ENCODE measurements around the gene SIGLEC15.
"Not testable (repeated sequence)": the region's sequence is repeated elsewhere in the genome, so short reads cannot be mapped to it uniquely, and the experiment has no call there.

The SIGLEC15 gene

DNA sequence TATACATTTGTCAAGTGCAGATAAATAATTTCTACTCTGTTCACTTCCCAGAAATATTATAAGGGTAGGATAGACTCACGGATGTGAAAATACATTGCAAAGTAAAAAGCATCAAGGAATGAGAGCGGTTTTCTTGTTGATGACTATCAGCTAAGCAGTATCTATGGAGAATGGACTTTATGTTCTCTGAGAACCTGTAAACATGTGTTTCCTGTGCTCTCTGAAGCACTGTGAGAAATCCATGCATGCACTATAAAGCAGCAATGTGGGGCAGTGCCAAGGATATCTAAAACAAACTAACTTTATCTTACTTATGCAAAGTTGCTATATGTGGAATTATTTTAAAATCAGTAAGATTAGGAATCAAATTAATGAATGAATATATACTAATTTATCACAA, 4.4 kb upstream of the SIGLEC15 start:
- DNase-seq: no peak

GRCh38 chr18:45821711-45822110, 3.8 kb upstream of the SIGLEC15 start:
- DNase-seq: no peak

GRCh38 chr18:45826084-45826483, 609 bp downstream of the SIGLEC15 start:
- no peak for DNase-seq

DNA sequence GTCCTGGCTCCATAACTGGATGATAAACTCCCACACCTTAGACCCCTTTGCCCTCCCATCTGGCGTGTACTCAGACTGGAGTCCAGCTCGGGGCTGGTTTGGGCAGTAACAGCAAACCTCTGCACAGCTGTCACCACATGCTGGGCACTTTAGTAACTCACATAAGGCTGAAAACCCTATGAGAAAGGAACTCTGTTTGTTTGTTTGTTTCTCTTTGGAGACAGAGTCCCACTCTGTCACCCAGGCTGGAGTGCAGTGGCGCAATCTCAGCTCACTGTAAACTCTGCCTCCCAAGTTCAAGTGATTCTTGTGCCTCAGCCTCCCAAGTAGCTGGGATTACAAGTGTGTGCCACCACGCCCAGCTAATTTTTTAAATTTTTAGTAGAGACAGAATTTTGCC, 1.2 kb downstream of the SIGLEC15 start:
- DNase-seq: not testable (repeated sequence)

DNA sequence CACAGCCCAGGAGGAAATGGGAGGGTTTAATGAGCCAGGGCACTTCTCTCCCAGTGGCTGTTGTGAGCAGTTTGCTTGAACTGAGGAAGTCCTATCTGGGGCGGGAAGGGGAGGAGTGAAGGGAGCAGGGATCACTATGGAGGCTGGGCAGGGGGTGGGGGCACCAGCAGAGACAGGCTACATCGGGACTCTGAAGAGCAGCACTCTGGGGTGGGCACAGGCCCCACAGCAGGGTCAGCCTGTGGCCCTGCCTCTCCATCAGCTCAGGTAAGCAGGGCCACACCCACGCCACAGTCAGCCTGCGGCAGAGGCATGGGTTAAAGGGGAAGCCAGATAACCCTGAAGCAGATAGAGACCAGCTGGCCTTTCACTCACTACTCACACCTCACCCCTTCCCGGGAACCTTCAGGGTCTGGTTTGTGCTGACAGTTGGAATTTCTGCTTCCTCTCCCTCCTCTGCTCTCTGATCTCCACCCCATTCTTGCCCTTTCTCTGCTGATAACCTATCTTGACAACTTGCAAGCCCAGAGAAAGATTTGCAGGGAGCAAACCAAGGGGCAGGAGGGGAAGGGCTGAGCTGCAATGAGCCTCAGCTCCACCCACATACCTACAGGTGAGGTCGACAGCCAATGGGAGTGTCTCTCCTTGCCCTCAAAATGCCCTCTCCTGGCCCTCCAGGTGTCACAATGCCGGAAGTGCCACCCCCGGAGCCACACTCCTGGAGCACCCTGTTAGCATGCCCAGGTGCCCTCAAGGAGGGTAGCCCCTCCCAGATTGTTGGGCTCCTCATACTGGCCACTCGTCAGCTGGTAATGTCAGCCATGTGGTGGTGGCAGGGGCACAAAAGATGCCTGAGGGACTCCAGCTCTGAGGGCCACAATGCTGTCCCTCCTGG, 3.7 kb downstream of the SIGLEC15 start:
- no peak for DNase-seq

- no peak for DNase-seq
These were observed 4.4 kb downstream of the SIGLEC15 start for GRCh38 chr18:45829855-45830254.

GRCh38 chr18:45830917-45831316, 5.4 kb downstream of the SIGLEC15 start:
- DNase-seq: no peak

GRCh38 chr18:45833846-45834245, 8.4 kb downstream of the SIGLEC15 start:
- no peak for DNase-seq

DNA sequence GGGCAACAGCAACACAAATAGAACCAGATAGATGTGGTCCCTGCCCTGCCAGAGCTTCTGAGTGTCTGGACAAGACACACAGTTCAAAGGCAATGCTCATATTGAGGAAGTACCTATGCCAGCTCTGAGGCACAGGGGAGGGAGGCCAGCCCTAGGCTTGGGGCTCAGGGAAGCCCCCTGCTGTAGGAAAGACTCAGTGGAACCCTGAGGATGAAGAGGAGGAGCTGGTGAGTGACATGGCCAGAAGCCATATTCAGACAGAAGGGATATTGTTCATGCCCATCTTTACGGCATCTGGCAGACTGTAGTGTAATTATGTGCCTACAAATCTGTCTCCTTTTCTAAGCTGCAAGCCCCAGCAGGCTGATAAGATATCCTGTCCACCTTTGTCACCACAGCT, 8.8 kb downstream of the SIGLEC15 start:
- DNase-seq: no peak

DNA sequence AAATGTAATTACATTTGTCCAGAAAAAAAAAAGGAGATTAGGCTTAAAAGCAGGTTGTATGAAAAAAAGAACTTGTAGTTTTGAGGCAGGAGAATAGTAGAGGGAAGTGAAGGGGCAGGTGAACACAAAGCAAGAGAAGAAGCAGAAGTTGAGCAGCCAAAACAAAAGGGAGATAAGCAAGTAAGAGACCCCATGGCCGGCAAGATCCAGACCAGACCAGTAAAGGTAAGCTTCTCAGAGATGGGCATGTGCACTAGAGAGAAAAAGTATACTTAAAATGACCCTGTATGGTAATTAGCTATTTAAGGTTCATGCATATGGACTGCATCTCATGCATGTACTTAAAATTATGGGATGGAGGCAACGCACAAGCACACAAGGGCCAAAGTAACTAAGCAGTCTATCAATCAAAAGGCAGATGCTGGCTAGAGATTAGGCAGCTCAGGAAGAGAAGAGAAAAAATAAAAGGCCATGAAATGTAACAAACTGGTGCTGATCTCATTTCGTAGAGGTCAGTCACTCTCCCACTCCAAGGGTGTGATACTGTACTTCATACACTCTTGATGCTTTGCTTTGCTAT, 9.7 kb downstream of the SIGLEC15 start:
- DNase-seq: no peak

GRCh38 chr18:45836242-45837205, 11.0 kb downstream of the SIGLEC15 start:
- DNase-seq: no peak

DNA sequence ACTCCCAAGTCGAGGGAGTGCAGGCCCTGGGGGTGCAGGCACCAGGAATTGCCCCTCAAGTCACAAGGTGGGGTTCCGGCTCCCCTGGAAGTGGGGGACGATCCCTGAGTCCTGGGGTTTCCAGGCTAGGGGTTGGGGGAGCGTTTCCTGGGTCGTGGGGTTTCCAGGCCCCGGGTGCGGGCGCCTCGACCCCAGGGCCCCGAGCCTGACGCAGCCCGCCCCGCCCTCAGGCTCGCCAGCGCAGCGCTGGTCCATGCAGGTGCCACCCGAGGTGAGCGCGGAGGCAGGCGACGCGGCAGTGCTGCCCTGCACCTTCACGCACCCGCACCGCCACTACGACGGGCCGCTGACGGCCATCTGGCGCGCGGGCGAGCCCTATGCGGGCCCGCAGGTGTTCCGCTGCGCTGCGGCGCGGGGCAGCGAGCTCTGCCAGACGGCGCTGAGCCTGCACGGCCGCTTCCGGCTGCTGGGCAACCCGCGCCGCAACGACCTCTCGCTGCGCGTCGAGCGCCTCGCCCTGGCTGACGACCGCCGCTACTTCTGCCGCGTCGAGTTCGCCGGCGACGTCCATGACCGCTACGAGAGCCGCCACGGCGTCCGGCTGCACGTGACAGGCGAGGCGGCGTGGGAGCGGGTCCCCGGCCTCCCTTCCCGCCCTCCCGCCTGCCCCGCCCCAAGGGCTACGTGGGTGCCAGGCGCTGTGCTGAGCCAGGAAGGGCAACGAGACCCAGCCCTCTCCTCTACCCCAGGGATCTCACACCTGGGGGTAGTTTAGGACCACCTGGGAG, 12.0 kb downstream of the SIGLEC15 start:
- peak; percentile 46 for DNase-seq

DNA sequence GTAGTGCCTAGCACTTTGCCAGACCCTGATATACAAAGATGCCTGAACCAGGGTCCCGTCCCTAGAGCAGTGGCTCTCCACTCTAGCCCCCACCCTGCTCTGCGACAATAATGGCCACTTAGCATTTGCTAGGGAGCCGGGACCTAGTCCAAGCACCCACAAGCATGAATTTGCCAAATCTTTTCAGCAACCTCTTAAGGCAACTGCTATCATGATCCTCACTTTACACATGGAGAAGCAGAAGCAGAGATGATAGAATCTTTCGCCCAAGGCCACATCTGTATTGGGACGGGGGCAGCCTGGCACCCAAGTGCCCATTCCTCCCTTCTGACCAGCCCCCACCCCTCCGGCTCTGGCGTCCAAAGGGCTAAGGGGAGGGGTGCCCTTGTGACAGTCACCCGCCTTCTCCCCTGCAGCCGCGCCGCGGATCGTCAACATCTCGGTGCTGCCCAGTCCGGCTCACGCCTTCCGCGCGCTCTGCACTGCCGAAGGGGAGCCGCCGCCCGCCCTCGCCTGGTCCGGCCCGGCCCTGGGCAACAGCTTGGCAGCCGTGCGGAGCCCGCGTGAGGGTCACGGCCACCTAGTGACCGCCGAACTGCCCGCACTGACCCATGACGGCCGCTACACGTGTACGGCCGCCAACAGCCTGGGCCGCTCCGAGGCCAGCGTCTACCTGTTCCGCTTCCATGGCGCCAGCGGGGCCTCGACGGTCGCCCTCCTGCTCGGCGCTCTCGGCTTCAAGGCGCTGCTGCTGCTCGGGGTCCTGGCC, 13.0 kb downstream of the SIGLEC15 start:
- DNase-seq: no peak

DNA sequence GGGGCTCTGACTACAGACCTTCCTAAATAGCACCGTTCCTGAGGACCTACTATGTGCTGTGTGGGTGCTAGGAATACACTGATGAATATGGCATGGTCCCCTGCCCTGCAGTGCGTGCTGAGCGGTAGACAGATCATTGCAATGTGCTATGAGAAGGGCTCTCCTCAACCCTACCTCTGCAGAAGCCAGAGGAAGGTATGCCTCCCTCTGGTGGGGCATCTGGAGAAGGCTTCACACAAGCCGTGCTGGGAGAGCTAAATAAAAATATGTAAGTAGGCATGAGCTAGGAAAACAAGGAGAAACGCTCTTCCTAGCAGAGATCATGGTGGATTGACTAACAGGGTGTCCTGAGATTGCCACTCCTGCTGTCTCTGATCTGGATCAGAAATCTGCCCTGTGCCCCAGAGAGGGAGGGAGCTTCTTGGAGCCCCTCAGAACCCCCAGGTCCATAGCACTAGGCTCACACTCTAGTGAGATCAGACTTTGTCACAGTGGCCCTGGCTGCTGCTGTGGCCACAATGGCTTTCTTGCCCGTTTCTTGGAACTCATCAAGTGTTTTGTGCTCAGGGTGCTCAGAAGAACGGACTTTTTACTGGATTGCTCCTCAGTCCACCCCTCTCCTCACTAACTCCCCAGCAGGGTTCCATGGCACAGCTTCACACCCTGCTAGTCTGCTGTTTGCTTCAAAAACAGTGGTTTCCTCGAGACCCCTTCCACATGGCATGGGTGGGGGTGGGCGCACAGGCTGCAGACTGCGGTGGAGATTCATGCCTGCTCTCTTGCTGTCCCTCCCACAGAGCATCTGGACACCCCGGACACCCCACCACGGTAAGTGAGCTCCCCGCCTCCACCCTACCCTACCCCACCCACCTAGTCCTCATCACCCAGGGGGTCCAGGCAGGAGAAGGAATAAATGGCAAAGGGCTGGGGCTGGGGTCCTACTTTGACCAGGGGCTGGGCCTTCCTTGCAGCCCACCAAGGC, 14.2 kb downstream of the SIGLEC15 start:
- DNase-seq: peak; percentile 43

DNA sequence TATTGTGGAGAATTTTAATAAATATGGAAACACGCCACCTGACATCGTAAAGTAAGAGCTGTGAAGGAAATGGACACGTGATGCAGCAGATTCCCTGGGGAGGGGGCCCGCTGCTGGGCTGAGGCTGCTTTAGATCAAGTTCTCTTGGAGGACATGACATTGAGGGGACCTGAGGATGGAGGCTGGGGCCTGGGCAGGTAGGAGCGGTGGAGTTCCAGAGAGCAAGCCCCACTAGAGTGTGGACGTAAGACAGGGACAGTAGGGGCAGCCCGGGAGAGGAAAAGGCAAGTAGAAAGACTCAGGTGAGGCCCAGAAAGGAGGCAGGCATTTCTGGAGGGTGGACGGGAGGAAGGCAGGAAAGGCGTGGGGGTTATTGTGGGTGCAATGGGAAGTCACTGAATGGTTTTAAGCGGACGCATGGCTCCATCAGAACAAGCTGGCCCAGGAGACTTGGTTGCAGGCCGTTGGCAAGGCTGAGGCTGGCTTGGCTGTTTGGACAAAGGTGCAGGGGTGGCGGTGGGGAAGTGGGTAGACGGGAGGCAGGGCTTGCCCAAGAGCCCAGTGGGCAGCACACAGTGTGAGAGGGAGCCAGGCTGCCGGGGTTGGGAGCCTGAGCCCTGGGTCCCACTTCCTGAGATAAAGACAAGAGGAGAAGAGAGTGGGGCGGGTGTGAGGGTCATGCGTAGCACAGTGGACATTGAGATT, 15.7 kb downstream of the SIGLEC15 start:
- no peak for DNase-seq

DNA sequence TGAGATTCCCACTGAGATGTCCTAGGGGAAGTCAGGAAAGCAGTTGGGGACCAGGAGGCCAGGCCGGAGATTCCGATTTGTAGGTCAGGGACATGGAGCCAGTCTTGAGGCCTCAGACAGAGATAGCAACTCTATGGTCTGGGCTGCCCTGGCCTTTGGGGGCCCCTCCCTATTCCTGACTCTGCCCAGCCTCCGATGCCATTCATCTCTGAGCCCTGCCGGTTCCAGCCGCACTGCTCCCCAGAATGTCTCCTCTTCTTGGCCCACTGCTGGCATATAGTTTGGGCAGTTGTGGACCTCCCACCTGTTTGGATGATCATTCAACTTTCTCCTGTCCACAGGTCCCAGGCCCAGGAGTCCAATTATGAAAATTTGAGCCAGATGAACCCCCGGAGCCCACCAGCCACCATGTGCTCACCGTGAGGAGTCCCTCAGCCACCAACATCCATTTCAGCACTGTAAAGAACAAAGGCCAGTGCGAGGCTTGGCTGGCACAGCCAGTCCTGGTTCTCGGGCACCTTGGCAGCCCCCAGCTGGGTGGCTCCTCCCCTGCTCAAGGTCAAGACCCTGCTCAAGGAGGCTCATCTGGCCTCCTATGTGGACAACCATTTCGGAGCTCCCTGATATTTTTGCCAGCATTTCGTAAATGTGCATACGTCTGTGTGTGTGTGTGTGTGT, 16.4 kb downstream of the SIGLEC15 start:
- no peak for DNase-seq

DNA sequence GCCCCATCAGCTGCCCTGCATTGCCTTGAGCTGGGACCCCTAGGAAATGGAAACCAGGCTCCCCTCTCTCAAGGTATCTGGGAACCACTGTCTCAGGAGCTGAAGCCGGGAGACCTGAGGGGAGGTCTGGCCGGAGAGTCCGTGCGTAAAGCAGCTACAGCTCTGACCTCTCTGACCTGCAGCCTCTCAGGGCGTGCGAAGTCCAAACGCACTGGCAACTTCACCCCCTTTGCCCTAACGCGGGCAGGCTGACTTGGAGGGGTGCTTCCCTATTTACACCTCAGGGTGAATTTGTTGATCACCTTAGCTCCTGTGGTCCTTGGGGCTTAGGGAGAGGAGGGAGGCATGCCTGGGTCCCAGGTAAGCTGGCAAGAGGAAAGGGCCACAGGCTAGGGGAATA, 17.5 kb downstream of the SIGLEC15 start:
- no peak for DNase-seq

DNA sequence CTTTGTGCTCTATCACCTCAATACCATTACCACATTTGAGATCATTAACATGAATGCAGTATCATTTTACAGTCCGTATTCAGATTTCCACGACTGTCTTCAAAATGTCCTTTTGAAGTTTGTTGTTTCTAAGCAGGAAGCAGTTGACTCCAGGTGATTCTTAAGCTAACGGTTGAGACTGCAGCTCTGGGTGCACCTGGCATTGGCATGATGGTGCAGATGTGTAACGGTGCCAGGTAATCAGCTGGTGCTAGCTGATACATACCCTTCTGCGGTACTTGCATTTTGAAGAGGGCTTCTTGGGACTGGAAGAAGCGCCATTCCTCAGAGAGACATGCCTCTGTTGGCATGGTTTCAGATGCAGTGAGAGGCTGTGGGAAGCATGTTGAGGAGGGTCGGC, 19.5 kb downstream of the SIGLEC15 start:
- no peak for DNase-seq

DNA sequence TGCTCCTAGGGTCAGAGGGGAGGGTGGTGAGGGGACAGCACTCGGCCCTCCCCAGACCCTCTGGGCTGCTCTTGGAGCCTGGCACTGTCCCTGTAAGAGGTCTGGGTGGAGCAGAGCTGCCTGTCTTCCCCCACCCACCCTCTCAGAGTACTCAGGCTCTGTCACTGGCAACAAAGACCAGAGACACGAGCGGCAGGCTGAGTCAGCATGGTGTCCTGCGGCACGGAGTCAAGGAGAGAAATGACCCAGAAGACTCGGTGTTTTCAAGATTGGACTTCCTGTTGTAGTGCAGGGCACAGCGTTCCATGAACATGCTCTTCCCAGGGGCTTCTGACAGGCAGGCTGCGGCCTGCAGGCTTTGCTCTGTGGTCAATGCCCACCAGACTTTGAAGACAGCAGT, 19.9 kb downstream of the SIGLEC15 start:
- DNase-seq: no peak

All from CD4-positive, alpha-beta T cell treated with Interleukin-12 subunit alpha and Interleukin-12 subunit beta, for 1 hour (primary cell).